ENCODE measurements around the gene AHRR.

Gene AHRR

DNA sequence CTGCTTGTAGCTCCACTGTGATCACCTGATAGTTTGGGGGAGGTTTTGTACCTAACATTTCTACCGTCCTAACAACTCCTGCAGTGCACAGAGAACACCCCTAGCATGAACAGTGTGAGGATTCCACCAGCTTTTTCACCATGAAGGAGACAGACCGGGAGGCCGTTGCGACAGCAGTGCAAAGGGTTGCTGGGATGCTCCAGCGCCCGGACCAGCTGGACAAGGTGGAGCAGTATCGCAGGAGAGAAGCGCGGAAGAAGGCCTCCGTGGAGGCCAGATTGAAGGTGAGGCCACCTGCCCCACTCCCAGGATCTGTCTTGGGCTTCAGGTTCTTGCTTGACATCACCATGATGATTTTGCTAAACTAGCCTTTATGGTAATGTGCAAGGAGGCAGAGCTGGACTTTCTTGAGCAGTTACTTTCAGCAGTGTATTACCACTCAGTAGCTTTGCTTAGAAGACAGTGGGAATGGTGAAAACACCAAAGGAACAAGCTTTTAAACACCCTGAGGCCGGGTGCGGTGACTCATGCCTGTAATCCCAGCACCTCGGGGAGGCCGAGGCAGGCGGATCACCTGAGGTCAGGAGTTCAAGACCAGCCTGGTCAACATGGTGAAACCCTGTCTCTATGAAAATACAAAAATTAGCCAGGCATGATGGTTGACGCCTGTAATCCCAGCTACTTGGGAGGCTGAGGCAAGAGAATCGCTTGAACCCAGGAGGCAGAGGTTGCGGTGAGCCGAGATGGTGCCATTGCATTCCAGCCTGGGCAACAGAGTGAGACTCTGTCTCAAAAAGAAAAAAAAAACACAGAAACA, 124.8 kb downstream of the AHRR start:
- no peak for DNase-seq

DNA sequence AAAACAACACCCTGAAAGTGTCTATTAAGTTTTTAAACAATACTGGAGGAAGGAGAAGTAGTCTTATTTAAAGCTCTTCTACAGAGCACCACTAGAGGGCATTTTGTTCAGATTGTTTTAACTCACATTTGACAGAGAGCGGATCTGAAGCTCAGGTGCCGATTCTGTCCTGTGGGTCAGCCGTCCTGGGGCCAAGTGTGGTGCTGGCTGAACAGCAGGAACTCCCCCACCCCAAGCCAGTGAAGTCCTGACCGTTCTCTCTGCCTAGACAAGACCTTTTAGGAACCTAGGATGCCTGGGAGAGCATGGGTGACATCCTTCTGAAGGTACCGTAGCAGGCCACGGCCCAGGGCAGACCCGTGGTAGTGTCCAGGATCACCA, 125.4 kb downstream of the AHRR start:
- no peak for DNase-seq

DNA sequence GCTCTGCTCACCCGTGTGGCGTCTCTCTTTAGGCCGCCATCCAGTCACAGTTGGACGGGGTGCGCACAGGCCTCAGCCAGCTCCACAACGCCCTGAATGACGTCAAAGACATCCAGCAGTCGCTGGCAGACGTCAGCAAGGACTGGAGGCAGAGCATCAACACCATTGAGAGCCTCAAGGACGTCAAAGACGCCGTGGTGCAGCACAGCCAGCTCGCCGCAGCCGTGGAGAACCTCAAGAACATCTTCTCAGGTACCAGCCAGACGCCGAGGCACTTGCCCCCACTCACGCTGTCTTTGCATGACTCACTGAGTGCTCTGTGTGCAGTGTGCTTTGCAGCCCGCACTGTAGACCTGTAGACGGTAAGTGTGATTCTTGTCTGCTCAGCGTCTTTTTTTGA, 126.0 kb downstream of the AHRR start:
- DNase-seq, result no peak

DNA sequence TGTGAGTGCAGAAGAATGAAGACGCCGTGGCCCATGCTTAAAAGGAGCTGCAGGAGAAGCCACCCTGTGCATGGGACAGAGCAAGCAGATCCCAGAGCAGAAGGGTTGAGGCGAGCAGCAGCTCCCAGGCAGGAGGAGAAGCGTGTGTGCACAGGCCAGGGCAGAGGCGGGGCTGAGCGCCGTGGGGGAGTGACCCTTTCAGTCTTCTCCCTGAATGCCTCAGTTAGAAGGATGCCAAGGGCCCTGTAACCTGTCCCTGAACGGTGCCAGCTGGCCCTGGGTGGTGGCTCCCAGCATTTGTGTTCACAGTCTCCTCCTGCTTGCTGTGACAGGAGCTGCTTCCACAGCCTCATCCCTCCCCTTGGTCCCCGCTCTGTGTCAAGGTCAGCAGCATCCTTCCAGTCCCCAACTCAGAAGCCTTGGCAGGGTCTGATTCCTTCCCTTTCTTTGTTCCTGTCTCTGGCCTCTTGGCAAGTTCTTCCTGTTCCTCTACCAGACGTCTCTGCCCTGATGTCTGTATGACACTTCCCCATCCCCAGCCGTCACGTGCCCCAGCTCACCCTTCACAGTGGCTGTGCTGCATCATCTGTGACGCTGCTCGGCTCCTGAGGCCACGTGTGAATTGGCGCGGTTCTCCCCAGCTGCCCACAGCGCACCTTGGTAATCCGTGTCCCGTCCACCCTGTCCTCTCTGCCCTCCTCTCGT, 126.7 kb downstream of the AHRR start:
- no peak for DNase-seq

DNA sequence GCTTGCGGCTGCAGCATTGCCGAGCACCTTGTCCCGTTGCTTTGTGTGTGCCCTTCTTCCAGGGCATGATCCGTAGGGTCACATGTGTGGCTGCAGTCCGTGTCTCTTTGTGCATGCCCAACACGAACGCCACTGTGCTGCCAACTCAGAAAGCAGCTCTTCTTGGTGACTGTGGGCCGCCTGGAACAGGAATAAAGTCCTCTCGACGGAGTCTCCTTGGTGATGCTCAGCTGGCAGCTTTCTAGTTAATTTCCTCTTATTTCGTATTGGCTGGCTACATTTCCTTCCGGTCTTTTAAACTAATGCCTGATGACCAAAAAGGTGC, 127.2 kb downstream of the AHRR start:
- no peak for DNase-seq

DNA sequence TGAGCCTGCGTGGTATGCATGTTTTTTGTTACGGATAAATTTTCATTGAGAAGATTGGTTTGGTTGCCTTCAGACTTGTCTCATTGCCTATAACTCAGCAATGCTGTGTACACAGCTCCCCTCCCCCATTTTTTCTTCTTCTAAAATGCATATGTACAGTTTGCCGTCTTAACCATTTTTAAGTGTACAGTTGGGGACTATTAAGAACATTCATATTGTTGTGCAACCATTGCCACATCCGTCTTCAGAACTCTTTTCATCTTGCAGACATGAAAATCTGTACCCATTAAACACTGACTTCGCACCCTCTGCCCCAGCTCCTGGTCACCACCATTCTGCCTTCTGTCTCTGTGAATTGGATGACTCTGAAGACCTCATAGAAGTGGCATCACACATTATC, 127.6 kb downstream of the AHRR start:
- no peak for DNase-seq

DNA sequence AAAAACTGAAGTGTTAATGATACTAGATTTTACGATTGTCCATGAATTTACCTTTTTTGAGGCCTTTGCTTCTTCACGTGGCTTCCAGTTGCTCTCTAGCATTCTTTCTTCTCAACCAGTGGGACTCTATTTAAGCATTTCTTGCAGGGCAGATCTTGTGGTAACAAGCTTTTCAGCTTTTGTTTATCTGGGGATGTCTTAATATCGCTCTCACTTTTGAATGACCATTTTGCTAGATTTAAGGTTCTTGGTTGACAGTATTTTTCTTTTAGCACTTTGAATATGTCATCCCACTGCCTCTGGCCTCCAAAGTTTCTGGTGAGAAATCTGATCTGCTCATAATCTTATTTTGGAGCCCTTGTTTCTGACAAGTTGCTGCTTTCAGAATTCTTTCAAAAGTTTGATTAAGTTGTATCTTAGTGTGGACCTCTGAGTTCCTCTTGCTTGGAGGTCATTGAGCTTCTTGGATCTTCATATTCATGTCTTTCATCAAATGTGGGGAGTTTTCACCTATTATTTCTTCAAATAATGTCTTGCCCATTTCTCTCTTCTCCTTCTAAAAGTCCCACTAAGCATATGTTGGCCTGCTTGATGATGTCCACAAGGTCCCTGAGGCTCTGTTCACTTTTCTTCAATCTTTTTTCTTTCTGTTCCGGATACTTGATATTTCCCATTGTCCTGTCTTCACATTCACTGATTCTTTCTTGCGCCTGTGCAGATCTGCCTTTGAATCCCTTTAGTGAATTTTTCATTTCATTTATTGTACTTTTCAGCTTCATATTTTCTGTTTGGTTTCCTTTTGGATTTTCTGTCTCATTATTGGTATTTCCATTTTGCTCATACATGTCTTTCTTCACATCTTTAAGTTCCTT, 130.3 kb downstream of the AHRR start:
- no peak for DNase-seq

DNA sequence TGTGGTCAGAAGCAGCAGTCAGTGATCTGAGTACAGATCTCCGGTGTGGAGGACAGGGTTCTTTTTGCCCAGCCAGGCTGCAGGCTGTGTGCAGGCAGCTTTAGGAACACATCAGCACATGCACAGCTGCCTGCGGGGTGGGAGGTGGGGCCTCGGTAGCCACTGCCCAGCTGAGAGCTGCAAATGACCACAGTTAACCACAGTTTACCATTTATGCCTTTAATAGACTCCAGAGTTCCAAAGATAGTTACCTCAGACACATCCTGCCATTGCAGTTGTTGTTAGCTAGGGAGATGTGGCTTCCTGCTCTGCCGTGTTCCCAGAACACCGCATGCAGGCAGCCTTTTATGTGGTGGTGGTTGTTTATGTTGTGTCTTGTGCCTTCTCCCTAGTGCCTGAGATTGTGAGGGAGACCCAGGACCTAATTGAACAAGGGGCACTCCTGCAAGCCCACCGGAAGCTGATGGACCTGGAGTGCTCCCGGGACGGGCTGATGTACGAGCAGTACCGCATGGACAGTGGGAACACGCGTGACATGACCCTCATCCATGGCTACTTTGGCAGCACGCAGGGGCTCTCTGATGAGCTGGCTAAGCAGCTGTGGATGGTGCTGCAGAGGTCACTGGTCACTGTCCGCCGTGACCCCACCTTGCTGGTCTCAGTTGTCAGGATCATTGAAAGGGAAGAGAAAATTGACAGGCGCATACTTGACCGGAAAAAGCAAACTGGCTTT, 131.6 kb downstream of the AHRR start:
- no peak for DNase-seq

DNA sequence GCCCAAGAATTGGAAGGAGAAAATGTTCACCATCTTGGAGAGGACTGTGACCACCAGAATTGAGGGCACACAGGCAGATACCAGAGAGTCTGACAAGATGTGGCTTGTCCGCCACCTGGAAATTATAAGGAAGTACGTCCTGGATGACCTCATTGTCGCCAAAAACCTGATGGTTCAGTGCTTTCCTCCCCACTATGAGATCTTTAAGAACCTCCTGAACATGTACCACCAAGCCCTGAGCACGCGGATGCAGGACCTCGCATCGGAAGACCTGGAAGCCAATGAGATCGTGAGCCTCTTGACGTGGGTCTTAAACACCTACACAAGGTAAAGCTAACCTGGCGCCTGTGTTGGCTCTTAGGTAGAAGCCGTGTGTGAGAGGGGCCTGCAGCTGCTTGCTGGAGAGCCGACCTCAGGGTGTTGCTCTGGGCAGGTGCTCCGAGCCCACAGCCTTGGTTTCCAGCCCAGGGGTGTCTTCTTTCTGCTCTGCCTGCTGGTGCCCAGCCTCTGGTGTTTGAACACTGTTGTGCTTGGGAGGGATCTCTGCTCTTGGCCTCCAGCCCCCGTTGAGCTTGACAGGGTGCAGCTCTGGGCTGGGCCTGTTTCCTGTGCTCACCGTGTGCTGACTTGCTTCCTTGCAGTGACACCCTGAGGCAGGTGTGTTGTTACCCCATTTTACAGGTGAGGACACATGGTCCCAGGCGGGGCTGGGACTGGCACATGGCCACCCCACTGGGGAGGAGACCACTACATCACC, 132.4 kb downstream of the AHRR start:
- DNase-seq, result no peak

DNA sequence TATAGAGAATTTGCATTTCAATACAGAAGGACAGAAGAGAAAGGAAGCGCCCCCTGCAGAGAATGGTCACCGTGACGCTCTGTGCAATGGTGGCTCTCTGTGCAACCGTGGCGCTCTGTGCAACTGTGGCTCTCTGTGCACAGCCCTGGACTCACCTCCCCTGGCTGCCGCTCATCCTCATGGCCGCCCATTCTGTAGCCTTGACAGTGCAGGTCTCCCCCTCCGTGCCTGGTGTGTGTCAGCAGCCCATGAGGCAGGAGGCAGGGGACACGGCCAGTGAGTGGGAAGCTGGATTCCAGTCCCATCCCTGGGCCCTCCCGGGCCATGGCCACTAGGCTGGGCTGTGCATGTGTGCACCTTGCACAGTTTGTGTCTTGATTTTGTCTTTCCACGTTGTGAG, 133.4 kb downstream of the AHRR start:
- no peak for DNase-seq

DNA sequence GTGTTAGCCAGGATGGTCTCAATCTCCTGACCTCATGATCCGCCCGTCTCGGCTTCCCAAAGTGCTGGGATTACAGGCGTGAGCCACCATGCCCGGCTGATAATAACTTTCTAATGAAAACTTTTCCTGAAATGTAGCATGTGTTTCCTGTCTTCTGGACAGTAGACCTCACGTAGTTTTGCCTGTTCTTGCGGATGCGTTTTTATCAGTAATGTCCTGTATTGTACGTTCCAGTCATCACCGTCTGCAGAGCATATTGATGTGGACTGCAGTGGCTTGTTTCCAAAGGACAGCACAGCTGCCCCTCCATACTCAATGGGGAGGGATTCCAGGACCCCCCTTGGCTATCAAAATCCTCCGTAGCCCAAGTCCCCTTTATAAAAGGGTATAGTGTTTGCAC, 134.3 kb downstream of the AHRR start:
- DNase-seq, result no peak

DNA sequence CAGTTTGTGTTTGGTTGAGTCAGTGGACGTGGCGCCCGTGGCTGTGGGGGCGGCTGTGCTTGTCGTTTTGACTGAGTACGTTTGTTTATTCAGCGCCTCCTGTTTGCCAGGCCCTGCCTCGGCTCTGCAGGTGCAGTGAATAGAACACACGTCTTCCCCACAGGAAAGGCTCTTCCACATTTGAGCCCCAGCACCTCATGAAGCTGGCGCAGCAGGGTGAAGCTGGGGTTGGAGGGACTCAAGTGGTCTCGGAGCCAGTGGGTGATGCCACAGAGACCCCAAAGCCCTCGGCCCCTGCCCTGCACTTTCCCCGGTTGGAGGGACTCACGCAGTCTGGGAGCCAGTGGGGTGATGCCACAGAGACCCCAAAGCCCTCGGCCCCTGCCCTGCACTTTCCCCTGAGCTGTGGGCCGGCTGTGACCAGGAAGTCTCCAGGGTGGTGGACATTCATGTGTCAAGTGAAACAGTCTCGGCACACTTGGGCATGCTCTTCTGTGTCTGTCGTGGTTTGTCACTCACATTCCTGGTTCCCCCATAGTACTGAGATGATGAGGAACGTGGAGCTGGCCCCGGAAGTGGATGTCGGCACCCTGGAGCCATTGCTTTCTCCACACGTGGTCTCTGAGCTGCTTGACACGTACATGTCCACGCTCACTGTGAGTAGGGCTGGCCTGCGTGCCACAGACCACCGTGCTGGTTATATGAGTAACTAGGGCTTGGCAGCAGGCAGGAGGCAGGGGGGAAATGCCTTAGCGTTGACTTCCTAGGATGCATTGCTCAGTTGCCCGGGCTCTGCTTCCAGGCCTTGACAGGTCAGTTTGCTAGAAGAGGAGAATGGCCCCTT, 135.1 kb downstream of the AHRR start:
- DNase-seq, result no peak

DNA sequence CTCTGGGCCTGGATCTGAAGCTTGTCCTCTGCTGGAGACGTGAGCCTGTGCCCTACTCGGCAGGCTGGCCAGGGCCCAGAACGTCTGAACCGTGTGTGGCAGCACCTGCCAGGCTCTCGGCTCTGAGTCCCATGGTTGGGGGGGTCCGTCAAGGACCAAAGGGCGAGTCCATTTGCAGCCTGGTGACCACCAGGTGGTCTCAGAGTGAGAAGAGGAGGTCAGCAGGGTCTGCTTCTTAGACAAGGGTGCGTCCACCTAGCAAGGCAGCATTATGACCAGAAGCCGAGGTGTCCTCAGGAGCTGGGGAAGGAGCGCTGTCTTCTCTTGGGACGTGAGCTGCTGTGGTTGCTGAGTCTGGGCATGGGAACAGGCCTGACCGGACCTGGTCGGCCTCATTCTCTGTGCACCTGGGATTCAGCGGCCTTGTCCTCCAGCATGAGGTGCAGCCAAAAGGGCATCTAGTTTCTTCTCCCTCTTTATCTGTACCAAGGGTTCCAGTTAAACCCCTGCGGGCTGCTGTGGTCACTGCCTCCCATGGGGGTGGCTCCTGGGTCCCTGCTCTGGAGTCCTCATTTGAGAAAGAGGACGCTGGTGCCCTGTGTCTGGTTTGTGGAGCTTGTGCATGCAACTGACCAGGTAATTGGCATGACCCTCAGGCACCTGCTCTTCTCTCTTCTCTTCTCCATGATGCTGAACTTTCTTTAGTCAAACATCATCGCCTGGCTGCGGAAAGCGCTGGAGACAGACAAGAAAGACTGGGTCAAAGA, 135.9 kb downstream of the AHRR start:
- DNase-seq, result no peak

DNA sequence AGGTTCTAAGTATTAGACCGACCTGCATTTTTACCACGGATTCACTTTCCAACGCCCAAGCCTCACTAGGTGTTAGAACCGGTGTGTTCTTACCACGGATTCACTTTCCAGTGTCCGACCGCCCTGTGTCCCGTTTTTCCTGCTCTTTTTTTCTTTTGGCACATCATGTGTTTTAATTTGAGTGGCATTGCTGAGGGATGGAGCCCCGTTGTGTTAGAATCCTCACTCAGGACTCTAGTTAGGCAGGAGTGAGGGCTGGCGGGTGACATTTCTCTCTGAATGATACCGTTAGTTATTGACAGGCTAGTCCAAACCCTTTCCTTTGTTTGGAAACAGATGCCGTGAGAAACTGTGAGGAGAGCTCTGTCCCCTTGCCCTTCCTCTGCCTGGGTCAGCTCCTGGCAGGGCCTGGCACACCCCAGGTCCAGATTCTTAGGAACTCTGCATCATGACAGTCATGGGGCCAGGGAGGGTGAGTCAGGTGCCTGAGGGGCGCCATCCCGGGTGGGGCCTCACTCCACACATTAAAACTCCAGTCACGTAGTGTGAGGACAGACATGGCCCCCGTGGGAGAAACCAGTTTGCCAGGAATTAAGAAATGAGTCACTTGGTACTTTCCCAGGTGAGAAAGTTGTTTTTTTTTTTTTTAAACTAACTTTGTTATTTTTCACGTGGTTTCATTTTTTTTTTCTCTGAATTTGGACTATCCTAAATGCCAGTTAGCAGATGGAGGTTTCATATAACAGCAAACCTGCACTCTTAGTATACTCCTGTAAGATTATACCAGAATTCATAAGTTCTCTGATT, 137.2 kb downstream of the AHRR start:
- DNase-seq, result no peak

DNA sequence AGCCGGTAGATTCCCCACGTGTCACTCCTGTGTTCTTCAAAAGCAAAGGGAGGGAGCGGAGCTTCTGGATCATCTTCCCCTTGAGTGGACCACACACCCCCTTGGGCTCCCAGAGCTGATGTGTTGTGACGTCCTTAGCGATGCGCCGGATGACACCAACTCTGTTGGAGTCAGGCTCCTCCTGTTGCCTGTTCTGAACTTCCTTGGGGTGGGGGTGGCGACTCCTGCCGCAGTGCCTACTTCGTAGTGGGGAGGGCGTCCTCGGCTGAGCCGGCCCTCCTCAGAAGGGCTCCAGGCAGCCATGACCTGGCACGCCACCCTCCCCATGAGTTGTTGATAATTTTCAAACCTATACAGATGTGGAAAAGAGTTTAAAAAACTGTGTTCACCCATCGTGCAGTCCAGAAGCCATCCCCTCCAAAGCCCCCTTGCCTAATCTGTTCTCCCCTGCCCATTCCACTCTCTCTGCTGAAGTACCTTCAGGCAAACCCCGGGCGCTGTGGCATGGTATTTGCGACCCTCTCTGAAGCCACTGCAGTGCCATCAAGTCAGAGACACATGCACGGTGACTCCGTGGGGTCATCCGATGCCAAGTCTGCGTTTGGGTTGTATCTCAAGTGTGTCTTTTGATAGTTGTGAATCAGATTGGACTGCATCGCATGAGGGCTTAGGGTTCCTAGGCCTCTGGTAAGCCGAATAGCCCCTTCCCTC, 138.2 kb downstream of the AHRR start:
- DNase-seq, result no peak

DNA sequence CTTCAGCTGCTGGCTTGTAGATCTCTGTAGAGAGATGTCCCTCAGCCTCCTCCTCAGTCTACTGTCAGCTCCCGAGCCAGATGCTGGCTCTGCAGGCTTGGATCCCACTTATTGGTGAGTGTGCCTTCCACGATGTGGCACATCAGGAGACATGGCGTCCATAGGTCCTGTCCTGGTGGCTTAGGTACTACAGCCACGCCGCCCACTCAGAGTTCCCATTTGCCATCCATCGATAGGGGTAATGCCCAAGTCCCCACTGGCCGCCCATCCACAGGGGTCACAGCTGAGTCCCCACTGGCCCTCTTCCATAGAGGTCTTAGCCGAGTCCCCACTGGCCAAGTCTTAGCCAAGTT, 138.7 kb downstream of the AHRR start:
- DNase-seq, result no peak

DNA sequence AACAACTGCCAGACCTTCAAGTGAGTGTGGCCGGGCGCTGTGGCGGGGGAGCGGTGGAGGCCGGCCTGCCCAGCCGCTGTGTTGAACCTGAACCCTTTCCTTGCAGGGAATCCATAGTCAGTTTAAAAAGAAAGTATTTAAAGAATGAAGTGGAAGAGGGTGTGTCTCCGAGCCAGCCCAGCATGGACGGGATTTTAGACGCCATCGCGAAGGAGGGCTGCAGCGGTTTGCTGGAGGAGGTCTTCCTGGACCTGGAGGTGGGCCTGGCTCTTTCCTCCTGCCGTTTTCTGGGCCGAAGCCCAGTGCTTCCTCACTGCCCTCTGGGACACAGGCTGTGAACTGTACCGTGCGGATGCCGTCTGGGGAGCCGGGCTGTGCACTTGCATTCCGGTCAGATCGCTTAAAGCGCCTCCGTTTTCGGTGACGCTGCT, 140.6 kb downstream of the AHRR start:
- no peak for DNase-seq

DNA sequence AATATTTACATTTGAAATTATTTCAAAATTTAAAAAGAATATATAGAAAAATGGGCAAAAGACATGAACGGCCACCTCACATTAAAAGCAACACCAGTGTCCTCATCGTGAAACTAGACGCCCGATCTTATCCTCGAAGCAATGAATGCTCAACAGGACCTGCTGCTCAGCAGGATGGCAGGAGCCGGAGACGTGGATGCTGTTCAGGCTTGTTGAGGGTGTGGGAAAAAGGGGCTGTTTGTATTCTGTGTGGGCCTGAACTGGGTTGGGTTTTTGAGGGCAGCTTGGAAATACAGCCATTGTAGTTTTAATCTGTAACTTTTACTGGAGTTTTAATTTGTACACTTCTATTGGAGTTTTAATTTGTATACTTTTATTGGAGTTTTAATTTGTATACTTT, 141.8 kb downstream of the AHRR start:
- no peak for DNase-seq

DNA sequence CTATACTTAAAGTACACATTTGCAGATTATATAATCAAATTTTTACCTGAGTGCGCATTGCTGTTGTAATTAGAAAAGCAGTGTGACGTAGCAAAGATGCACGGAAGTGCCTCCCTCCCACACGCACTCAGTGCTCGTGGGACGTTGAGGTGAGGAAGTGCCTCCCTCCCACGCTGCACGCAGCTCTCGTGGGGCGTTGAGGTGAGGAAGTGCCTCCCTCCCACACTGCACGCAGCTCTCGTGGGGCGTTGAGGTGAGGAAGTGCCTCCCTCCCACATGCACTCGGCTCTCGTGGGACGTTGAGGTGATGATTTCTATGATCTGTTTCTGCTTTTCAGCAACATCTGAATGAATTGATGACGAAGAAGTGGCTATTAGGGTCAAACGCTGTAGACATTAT, 142.4 kb downstream of the AHRR start:
- no peak for DNase-seq

Data from NCI-H510A (cell line).